ENCODE measurements around the gene PMS1.

Gene PMS1

GRCh38 chr2:189854940-189855339 lies 70.7 kb downstream of the PMS1 start:
- no peak for TF ChIP-seq CTCF (IDR thresholded peaks at IDR 0.05; ENCODE audit: insufficient read depth, low read length, poor library complexity, severe bottlenecking)
- no peak for TF ChIP-seq EZH2phosphoT487 (conservative IDR thresholded peaks at IDR 0.05; ENCODE audit: low read length)
- Histone ChIP-seq H3K79me2 (ENCODE audit: insufficient read depth, low read length) (0 out of 2 replicates have a peak, but pooled peaks cover 8% of the 10 kb centered on the region), H3K9me2 (replicated peaks; ENCODE audit: insufficient read depth, low read length) (no peaks in the 10 kb centered on the region), H3K4me3 (ENCODE audit: insufficient read depth, low read length, poor library complexity, severe bottlenecking) (no peak overlapping the region), H3K4me2 (ENCODE audit: low read depth, low read length, poor library complexity, severe bottlenecking) (no peak overlapping the region), H4K20me1 (ENCODE audit: low read depth, low read length) (no peaks in the 10 kb centered on the region; the same call in 1 of the 2 replicates), H2AFZ (ENCODE audit: low read depth, low read length, severe bottlenecking) (no peak overlapping the region), H3K36me3 (ENCODE audit: low read length) (peaks cover 59% of the 10 kb centered on the region), H3K27me3 (ENCODE audit: low read length) (no peaks in the 10 kb centered on the region), H3K9me3 (ENCODE audit: insufficient read depth, low read length) (no peaks in the 10 kb centered on the region), H3K27ac (ENCODE audit: low read depth, low read length) (no peak overlapping the region), H3F3A (ENCODE audit: insufficient read depth) (peaks cover 10% of the 10 kb centered on the region; the same call in 1 of the 2 replicates), H3K9ac (ENCODE audit: low read length) (no peak overlapping the region)

GRCh38 chr2:189858291-189858690 lies 74.0 kb downstream of the PMS1 start:
- no peaks in the 10 kb centered on the region for H3K79me2 ChIP-seq (ENCODE audit: insufficient read depth, low read length)
- H2AFZ ChIP-seq (ENCODE audit: low read depth, low read length, severe bottlenecking): no peak overlapping the region
- H3F3A ChIP-seq (ENCODE audit: insufficient read depth): 0 out of 2 replicates have a peak, but pooled peaks cover 3% of the 10 kb centered on the region
- peaks cover 53% of the 10 kb centered on the region for H3K36me3 ChIP-seq (ENCODE audit: low read length)
- no peaks in the 10 kb centered on the region for H4K20me1 ChIP-seq (ENCODE audit: low read depth, low read length)
- no peak overlapping the region for H3K4me3 ChIP-seq (ENCODE audit: insufficient read depth, low read length, poor library complexity, severe bottlenecking)
- H3K27me3 ChIP-seq (ENCODE audit: low read length): no peaks in the 10 kb centered on the region
- no peak for TF ChIP-seq EZH2phosphoT487 (conservative IDR thresholded peaks at IDR 0.05; ENCODE audit: low read length)
- no peak for TF ChIP-seq CTCF (IDR thresholded peaks at IDR 0.05; ENCODE audit: insufficient read depth, low read length, poor library complexity, severe bottlenecking)
- no peaks in the 10 kb centered on the region for H3K9me3 ChIP-seq (ENCODE audit: insufficient read depth, low read length)
- no peak overlapping the region for H3K27ac ChIP-seq (ENCODE audit: low read depth, low read length)
- H3K9me2 ChIP-seq (replicated peaks; ENCODE audit: insufficient read depth, low read length): no peaks in the 10 kb centered on the region
- no peak overlapping the region for H3K9ac ChIP-seq (ENCODE audit: low read length)
- no peak overlapping the region for H3K4me2 ChIP-seq (ENCODE audit: low read depth, low read length, poor library complexity, severe bottlenecking)

GRCh38 chr2:189860161-189860560 lies 75.9 kb downstream of the PMS1 start:
- H3K9me3 ChIP-seq (ENCODE audit: insufficient read depth, low read length): no peaks in the 10 kb centered on the region
- 0 out of 2 replicates have a peak, but pooled peaks cover 3% of the 10 kb centered on the region for H3F3A ChIP-seq (ENCODE audit: insufficient read depth)
- H3K36me3 ChIP-seq (ENCODE audit: low read length): peaks cover 48% of the 10 kb centered on the region
- H3K9ac ChIP-seq (ENCODE audit: low read length): no peak overlapping the region
- TF ChIP-seq CTCF (IDR thresholded peaks at IDR 0.05; ENCODE audit: insufficient read depth, low read length, poor library complexity, severe bottlenecking) (no peak), EZH2phosphoT487 (conservative IDR thresholded peaks at IDR 0.05; ENCODE audit: low read length) (no peak)
- H3K4me3 ChIP-seq (ENCODE audit: insufficient read depth, low read length, poor library complexity, severe bottlenecking): no peak overlapping the region
- H3K79me2 ChIP-seq (ENCODE audit: insufficient read depth, low read length): no peaks in the 10 kb centered on the region
- no peak overlapping the region for H3K4me2 ChIP-seq (ENCODE audit: low read depth, low read length, poor library complexity, severe bottlenecking)
- H2AFZ ChIP-seq (ENCODE audit: low read depth, low read length, severe bottlenecking): no peak overlapping the region
- H3K27ac ChIP-seq (ENCODE audit: low read depth, low read length): no peak overlapping the region
- H3K27me3 ChIP-seq (ENCODE audit: low read length): no peaks in the 10 kb centered on the region
- no peaks in the 10 kb centered on the region for H4K20me1 ChIP-seq (ENCODE audit: low read depth, low read length)
- H3K9me2 ChIP-seq (replicated peaks; ENCODE audit: insufficient read depth, low read length): no peaks in the 10 kb centered on the region
